Osteocyte (in vitro differentiated cells): ENCODE data around the gene SAP30BP. TPM values are rescaled to one million over a fixed set of nuclear protein-coding genes. Genes with fewer than 3 reads are reported as not detected.

Source experiments
- DNase-seq: peaks from one replicate; pipeline ENCODE4 v3.0.0; 2021; ENCODE audit warnings: mixed read lengths; ENCODE audit not compliant: unreplicated experiment; ENCODE audit errors: extremely low spot score
- H3K27ac Mint-ChIP-seq: one replicate; pipeline ENCODE4 v1.8.0; 2021; ENCODE audit warnings: mild to moderate bottlenecking, mixed read lengths; ENCODE audit not compliant: unreplicated experiment
- H3K27me3 Mint-ChIP-seq: one replicate; pipeline ENCODE4 v1.8.0; 2021; ENCODE audit warnings: mixed read lengths; ENCODE audit not compliant: unreplicated experiment
- H3K36me3 Mint-ChIP-seq: one replicate; pipeline ENCODE4 v1.8.0; 2021; ENCODE audit warnings: mixed read lengths; ENCODE audit not compliant: unreplicated experiment
- H3K4me1 Mint-ChIP-seq: one replicate; pipeline ENCODE4 v1.8.0; 2021; ENCODE audit warnings: mixed read lengths; ENCODE audit not compliant: unreplicated experiment
- H3K4me3 Mint-ChIP-seq: one replicate; pipeline ENCODE4 v1.8.0; 2021; ENCODE audit warnings: mild to moderate bottlenecking, moderate library complexity, mixed read lengths; ENCODE audit not compliant: unreplicated experiment
- H3K9me3 Mint-ChIP-seq: one replicate; pipeline ENCODE4 v1.8.0; 2021; ENCODE audit warnings: mixed read lengths; ENCODE audit not compliant: unreplicated experiment
- total RNA-seq: library from RNA; stranded (reverse); gene quantifications from 2 replicates; pipeline ENCODE4 v1.2.1, GENCODE V29; 2021
- TF ChIP-seq, protein P1 (sequence below): fragments of 200-600 bp; sonication (generic); IDR thresholded peaks from 2 replicates; pipeline ENCODE4 v1.5.0; 2021; ENCODE audit warnings: antibody characterized with exemption, mild to moderate bottlenecking, moderate library complexity

Gene SAP30BP
- total RNA-seq, 1 donor from 2014 or later: 103 TPM

DNA sequence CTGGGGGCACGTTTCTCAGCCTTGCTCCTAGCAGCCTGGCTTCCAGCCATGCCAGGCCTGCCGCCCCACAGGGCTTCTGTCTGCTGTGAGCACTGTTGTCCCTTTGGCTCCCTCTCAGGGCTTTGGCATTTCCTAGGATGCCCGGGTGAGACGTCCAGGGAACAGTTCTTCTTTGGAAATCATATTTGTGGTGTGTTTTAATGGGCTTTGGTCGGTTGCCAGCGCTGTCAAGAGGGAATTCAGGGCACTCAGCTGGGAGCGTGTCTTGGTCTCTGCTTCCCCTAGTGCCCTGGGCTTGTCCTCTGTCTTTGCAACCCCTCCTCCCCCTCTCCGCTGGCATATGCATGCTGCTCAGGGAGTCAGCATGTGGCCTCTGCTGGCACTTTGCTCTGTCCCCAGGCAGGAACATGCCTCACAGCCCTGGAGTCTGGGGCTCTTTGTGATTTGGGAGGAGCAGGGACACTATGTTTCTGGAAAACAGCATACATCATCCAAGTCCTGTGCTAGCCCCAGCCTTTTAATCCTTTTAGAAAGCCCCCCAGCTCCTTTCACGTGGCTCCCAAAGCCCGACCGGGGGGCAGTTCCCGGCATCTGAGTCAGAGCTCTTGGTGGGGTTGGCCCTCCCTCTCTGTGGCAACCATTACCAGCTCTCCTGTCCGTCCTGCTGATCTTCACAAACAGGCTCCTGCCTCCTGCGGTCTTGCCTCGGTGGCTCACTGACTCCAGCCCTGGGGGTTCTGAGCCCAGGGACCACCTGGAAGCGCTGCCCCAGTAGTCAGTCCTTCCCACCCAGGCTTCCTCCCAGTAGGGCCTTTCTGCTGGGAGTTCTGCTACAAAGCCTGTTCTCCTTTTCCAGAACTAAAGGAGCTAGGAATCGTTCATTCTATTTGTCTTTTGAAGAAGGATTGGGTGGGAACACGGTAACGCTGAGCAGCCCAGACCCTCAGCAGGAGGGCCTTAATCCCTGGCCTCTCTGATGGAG, 26.7 kb downstream of the SAP30BP start:
- Mint-ChIP-seq H3K27ac (peak overlapping the region; percentile 99), H3K4me1 (peaks cover 91% of the 10 kb centered on the region)
- TF ChIP-seq, protein P1, sequence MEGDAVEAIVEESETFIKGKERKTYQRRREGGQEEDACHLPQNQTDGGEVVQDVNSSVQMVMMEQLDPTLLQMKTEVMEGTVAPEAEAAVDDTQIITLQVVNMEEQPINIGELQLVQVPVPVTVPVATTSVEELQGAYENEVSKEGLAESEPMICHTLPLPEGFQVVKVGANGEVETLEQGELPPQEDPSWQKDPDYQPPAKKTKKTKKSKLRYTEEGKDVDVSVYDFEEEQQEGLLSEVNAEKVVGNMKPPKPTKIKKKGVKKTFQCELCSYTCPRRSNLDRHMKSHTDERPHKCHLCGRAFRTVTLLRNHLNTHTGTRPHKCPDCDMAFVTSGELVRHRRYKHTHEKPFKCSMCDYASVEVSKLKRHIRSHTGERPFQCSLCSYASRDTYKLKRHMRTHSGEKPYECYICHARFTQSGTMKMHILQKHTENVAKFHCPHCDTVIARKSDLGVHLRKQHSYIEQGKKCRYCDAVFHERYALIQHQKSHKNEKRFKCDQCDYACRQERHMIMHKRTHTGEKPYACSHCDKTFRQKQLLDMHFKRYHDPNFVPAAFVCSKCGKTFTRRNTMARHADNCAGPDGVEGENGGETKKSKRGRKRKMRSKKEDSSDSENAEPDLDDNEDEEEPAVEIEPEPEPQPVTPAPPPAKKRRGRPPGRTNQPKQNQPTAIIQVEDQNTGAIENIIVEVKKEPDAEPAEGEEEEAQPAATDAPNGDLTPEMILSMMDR: peak; percentile 37

DNA sequence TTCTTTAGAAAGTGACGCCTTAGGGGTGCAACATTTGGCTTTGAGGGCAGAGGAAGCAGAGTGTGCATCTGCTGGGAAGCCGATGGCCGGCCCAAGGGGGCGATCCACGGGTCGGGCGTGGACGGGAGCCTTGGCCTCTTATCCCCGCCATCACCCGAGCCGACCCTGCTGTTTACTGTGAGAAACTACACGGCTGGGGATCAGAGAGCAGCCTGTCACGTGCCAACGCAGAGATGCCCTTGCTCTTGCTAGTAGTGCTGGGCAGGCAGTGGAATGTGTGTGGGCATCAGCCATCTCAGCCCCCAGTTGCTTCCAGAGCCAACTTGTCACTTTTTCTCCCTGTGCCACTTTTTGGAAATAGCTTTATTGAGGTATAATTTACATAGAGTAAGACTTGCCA, 27.4 kb downstream of the SAP30BP start:
- peaks cover 22% of the 10 kb centered on the region for H3K36me3 Mint-ChIP-seq
- TF ChIP-seq, protein P1: no peak
- H3K27me3 Mint-ChIP-seq: no peaks in the 10 kb centered on the region
- DNase-seq: no peak
- no peaks in the 10 kb centered on the region for H3K9me3 Mint-ChIP-seq
- peaks cover 89% of the 10 kb centered on the region for H3K4me1 Mint-ChIP-seq
- peak overlapping the region; percentile 99 for H3K27ac Mint-ChIP-seq
- H3K4me3 Mint-ChIP-seq: no peak overlapping the region

More for the DNA sequence above, 26.7 kb downstream of the SAP30BP start:
- Mint-ChIP-seq H3K9me3 (no peaks in the 10 kb centered on the region), H3K36me3 (peaks cover 20% of the 10 kb centered on the region), H3K4me3 (peak overlapping the region; percentile 44), H3K27me3 (no peaks in the 10 kb centered on the region)
- peak; percentile 99 for DNase-seq

DNA sequence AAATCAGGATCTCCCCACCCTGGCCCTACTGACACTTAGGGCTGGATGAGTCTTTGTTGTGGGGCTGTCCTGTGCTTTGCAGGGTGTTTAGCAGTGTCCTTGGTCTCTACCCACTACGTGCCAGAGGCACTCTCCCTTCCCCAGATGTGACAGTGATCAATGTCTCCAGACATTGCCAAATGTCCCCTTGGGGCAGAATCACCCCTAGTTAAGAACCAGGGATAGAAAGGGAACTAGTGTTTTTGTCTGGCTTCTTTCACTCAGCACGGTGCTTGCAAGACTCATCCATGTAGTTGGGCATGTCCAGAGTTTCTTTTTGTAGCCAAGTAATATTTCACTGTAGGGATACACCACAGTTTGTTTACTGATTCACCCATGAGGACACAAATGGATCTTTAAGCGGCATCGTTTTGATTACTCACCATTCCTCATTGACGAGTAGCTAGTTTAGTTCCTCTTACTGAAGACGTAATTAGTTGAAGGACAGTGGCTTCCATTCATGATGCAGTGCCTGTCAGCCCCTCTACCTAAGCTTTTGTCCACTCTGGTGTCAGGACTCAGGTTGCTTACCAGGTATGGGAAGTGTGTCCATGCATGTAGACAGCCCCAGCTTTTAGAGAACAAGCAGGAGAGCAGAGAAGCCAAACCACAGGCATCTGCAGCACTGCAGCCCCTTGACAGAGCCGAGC, 28.1 kb downstream of the SAP30BP start:
- Mint-ChIP-seq H3K36me3 (peaks cover 21% of the 10 kb centered on the region), H3K9me3 (no peaks in the 10 kb centered on the region), H3K27ac (peak overlapping the region; percentile 99), H3K27me3 (no peaks in the 10 kb centered on the region), H3K4me1 (peaks cover 93% of the 10 kb centered on the region), H3K4me3 (no peak overlapping the region)
- DNase-seq: no peak
- TF ChIP-seq, protein P1: no peak

DNA sequence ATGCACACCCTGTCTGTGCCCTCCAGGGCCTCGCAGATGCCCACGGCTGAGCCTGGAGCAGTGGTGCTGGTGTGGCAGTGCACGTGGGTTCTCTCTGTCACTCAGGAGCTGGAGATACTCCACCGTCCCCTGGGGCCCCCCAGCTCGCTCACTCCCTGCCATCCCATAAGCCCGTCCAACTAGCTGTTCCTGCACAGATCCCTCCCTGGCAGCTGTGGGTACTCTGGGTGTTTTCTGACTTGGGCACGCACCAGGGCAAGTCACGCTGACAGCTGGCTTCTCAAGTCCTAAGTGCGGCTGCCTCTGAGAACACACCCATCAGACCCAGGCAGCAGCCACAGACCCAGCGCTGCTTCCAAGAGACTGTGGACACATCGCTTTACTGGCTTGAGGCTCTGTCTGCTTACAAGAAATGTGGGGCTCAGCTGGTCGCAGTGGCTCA, 28.7 kb downstream of the SAP30BP start:
- H3K4me1 Mint-ChIP-seq: peaks cover 93% of the 10 kb centered on the region
- H3K9me3 Mint-ChIP-seq: no peaks in the 10 kb centered on the region
- no peak for DNase-seq
- H3K36me3 Mint-ChIP-seq: peaks cover 23% of the 10 kb centered on the region
- H3K27me3 Mint-ChIP-seq: no peaks in the 10 kb centered on the region
- TF ChIP-seq, protein P1: no peak
- H3K27ac Mint-ChIP-seq: peak overlapping the region; percentile 99
- no peak overlapping the region for H3K4me3 Mint-ChIP-seq
